Adrenal gland (tissue), 5 donors: Measurements from ENCODE around the gene GTF3C5.

ENCODE experiments used
- POLR2A ChIP-seq, 2 donors: fragments of 450-650 bp; IDR thresholded peaks; one replicate each; pipeline ENCODE4 v1.6.1; 2017; ENCODE audit warnings: antibody characterized with exemption in 2 of 2, mild to moderate bottlenecking in 2 of 2, moderate library complexity in 1 of 2
- TF ChIP-seq, protein P1 (sequence below), 6 experiments: fragments of 450-650 bp in 4 of 6; fragments of 200-600 bp in 2 of 6; sonication (generic) in 1 of 6; IDR thresholded peaks; 1 replicate in 5 of 6; 2 replicates in 1 of 6; pipeline versions ENCODE4 v1.5.1 to v1.8.0; 2016 to 2021; ENCODE audit warnings: antibody characterized with exemption in 6 of 6, mild to moderate bottlenecking in 2 of 6, moderate library complexity in 1 of 6
- donor health status: DM: no; HTN: no; CAD: no.

DNA sequence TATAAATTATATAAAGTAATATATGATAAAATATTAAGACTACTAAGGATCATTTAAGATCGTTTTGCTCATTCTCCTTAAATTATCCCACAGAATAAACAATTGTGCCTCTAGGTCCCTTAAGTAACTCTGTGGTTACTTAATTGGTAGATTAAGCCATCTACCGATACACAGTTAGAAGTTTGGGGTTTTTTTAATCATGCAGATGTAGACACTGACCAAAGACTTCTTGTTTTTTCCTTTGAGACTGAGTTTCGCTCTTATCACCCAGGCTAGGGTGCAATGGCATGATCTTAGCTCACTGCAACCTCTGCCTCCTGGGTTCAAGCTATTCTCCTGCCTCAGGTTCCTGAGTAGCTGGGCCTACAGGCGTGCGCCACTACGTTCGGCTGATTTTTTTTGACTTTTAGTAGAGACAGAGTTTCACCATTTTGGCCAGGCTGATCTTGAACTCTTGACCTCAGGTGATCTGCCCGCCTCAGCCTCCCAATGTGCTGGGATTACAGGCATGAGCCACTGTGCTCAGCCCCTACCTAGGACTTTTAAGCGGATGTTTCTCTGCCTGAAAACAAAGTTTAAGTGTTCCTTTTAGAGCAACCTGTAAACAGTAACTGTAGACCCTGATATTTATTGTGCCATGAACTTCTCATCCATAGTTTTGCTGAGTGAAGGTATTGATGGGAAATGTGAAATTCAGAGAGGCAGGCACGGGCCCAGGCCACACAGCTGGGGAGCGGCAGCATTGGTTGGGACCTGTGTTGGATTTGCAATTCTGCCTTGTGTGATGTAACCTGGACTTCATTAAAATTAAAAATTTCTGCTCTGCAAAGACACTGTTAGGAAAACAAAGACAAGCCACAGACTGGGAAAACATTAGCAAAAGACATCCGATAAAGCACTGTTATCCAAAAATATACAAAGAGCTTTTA lies 42.6 kb downstream of the GTF3C5 start:
- TF ChIP-seq, protein P1, sequence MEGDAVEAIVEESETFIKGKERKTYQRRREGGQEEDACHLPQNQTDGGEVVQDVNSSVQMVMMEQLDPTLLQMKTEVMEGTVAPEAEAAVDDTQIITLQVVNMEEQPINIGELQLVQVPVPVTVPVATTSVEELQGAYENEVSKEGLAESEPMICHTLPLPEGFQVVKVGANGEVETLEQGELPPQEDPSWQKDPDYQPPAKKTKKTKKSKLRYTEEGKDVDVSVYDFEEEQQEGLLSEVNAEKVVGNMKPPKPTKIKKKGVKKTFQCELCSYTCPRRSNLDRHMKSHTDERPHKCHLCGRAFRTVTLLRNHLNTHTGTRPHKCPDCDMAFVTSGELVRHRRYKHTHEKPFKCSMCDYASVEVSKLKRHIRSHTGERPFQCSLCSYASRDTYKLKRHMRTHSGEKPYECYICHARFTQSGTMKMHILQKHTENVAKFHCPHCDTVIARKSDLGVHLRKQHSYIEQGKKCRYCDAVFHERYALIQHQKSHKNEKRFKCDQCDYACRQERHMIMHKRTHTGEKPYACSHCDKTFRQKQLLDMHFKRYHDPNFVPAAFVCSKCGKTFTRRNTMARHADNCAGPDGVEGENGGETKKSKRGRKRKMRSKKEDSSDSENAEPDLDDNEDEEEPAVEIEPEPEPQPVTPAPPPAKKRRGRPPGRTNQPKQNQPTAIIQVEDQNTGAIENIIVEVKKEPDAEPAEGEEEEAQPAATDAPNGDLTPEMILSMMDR (IDR thresholded peaks at IDR 0.05), result no peak
- no peak for TF ChIP-seq POLR2A (IDR thresholded peaks at IDR 0.05)
